GM04504 (cell line): ENCODE measurements around the gene KIAA1614.

Source experiments
- DNase-seq: peaks from one replicate; pipeline ENCODE4 v3.0.0-alpha.2; 2012; ENCODE audit warnings: low read depth

Gene KIAA1614

DNA sequence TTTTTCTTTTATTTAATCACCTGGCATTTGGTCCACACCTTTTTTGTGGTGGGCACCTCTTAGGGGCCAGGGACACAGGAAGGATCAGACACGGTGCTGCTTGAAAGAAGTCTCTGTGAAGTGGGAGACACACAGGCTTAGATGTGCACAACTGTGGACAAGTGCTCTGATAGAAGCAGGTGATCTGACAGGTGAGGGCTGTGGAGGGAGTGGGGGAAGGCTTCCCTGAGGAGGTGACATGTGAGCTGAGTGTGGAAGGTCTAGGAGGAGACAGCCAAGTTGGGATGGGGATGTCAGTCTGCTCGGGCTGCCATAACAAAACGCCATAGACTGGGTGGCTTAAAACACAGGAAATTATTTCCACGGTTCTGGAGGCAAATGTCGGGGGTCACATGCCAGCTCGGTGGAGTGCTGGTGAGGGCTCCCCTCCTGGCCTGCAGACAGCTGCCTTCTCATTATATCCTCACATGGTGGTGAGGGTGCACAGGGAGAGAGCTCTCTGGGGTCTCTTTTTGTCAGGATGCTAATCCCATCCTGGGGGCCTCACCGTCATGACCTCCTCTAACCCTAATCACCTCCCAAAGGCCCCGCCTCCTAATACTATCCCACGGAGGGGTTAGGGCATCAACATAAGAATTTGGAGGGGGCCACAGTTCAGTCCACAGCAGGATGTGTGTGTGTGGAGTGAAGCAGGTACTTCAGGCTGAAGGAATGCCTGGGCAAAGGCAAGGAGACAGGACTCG lies 5.2 kb upstream of the KIAA1614 start:
- no peak for DNase-seq

GRCh38 chr1:180908074-180908765 lies 4.5 kb upstream of the KIAA1614 start:
- no peak for DNase-seq

- no peak for DNase-seq
Measured at GRCh38 chr1:180909005-180909414, 3.7 kb upstream of the KIAA1614 start.

- DNase-seq: no peak
Measured at GRCh38 chr1:180909462-180909976, 3.2 kb upstream of the KIAA1614 start.

- peak; percentile 13 for DNase-seq
Measured at GRCh38 chr1:180911640-180912191, 981 bp upstream of the KIAA1614 start.

- peak; percentile 17 for DNase-seq
Measured at GRCh38 chr1:180912211-180912800, 391 bp upstream of the KIAA1614 start.

DNA sequence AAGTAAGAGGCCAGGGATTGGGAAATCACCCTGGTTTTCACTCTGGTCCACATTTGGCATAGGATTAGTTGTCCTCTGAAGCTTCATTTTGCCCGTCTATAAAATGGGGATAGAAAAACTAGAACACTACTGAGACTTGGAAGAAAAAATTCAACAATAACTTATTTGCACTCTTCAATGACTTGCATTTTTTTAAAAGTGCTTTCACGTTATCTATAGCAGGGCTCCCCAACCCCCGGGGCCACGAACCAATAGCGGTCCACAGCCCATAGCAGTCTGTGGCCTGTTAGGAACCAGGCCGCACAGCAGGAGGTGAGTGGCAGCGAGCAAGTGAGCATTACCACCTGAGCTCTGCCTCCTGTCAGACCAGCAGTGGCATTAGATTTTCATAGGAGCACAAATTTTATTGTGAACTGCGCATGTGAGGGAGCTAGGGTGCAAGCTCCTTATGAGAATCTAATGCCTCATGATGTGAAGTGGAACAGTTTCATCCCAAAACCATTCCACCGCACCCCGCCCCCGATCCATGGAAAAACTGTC lies 2.8 kb downstream of the KIAA1614 start:
- no peak for DNase-seq

DNA sequence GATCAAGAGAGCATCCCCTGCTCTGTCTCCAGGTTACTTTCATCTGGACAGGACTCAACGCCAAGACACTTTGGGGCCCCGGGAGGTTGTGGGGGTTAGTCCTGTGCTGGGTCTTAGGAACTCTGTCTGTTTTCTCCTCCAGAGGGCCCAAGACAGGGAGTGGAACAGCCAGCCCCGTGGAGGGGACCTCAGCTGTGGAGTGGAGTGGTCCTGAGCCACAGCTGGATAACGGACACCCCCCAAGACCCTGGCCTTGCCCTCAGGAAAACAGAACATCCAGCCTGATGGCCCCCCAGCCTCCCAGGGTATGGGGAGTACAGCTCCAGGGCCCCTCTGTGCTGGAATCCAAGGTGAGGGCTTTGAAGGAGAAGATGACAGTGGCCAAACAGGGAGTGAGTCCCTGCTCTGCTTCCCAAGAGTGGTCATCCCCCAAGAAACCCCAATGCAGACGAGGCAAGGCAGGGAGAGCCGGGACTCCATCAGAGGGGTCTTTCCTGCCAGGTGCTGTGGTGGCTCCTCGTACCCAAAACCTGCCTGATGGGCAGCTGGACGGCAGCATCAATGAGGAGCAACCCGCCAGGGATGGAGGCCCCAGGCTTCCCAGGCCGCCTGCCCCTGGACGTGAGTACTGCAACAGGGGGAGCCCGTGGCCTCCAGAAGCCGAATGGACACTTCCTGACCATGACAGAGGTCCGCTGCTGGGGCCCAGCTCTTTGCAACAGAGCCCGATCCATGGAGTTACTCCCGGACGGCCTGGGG lies 3.5 kb downstream of the KIAA1614 start:
- DNase-seq: no peak

GRCh38 chr1:180916771-180917170 lies 4.1 kb downstream of the KIAA1614 start:
- DNase-seq: no peak

DNA sequence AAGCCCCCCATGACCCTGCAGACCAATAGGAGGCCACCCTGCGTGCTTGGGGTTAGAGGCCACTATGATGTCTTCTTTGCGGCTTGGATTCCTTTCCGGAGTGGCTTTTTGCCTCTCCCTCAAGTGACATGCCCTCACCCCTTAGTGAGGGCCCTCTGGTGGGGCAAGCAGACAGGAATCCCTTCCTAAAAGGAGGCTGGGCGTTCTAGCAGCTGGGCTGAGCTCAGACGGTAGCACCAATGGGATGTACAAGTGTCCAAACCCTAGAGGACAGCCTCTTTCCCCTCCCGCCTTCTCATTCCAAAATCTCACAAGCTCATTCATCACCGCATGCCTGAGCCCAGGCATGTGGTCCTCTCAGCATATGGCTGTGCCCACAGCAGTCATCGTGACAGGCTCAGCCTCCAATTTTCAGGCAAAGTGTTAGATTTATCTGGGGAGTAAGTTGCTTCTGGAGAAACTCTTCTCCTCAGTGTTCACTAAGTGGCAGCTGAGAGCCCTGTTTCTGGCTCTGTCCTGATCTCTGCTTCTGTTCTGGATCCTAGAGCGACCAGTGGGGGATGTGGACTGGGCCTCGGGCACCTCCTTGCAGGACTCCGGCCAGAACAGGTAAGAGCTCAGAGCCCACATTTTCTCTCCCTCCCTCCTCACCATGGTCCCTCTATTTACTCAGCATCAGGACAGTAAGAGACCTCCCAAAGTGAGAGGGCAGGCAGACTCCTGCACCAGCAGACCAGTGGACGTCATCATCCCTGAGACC lies 4.8 kb downstream of the KIAA1614 start:
- peak; percentile 44 for DNase-seq

DNA sequence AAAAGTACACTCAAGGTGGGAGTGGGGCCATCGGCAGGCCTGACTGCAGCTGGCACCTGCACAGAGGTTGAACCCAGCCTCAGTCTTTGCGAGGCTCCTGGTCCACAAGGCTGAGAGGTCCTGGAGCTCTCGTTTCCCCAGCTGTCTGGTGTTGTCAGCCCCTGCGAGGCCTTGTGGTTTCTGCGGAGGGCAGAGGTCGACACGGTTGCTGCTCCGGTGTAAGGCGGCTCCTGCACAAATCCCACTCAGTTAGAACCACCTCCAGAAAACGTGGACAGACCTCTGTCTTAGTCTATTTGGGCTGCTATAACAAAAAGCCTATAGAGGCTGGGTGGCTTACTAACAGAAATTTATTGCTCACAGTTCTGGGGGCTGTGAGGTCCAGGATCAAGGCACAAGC lies 5.8 kb downstream of the KIAA1614 start:
- DNase-seq: no peak

GRCh38 chr1:180919183-180919700 lies 6.5 kb downstream of the KIAA1614 start:
- no peak for DNase-seq

GRCh38 chr1:180920193-180920592 lies 7.5 kb downstream of the KIAA1614 start:
- DNase-seq: no peak

GRCh38 chr1:180920702-180921101 lies 8.0 kb downstream of the KIAA1614 start:
- no peak for DNase-seq

DNA sequence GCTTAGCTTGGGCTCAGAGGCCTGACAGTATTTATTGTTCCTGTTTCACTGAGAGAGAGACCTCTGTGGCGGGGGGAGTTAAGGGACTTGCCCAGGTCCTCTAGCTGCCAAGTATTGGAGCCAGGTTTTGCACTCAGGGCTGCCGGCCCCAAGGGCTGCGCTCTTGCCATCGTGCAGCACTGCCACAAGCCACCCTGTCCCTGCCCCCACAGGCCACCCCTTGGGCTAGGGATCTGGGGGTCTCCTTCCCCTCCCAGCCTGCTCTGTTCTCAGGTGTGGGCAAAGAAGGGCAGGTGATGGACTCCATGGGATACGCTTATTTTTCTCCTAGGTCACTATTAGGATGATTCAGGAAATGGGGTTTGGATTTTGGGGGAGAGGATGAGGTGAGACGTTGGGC lies 8.7 kb downstream of the KIAA1614 start:
- no peak for DNase-seq

DNA sequence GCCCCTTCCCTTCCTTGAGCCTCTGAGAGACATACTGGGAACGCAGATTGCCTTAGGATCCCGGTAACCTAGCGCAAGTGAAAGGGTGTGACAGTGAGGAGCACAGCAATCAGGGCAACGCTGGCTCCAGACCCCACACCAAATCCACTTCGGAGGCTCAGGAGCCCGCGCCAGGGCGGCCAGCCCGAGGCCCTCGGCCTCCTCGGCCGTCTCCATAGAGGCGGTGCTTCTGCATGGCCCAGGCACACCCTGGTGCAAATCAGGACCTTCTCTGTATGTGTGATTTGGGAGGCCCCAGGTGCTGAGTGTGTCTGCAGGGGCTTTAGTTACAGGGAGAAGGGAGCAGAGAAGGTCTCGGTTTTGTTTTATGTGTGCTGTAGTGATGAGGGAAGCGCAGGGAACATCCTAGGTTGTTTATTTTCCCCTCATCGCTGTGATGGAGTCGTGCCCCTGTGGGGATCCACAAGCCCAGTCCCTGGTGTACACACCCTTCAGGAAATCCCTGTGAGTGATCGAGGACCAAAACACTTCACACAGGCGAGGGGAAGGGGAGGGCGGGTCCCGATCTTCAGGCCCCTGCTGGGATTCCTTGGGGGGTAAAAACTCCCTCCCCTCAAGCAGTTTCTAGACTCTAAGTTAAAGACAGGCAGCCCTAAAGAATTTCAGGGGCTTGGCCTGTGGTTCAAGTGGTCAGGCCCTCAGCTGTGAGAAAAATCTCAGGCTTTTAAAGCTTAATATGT lies 9.4 kb downstream of the KIAA1614 start:
- DNase-seq: no peak

GRCh38 chr1:180922631-180923015 lies 9.9 kb downstream of the KIAA1614 start:
- DNase-seq: no peak

DNA sequence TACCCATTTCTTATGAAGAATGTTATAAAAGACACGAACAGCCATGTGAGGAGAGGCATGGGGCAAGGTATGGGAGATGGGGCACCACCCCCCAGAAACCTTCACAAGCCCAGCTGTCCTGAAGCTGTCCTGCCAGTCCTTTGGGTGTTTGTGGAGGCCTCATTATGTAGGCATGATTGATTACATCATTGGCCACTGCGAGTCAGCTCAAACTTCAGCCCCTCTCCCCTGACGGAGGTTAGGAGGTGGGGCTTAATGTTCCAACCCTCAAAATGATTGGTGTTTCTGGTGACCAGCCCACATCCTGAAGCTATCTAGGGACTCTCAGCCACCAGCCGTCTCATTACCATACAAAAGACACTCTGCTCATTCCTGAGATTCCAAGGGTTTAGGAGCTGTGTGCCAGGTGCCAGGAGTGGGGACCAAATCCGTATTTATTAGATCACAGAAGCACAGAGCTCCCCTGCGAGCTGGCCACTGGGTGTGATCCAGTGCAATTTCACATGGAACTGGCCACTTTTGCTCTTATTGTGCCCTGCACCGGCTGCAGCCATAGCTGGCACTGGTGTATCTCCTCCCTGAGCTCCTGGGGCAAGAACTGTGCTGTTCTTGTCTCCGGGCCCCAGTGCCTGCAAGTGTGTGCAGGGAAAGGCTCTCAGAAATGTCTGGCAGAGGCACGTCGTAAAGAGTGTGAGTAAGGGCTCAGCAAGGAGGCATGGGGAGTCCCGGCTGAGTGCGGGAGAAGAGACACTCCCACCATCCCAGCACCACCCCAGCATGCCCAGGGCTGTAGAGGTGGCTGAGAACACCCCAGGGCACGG lies 10.5 kb downstream of the KIAA1614 start:
- DNase-seq: no peak

DNA sequence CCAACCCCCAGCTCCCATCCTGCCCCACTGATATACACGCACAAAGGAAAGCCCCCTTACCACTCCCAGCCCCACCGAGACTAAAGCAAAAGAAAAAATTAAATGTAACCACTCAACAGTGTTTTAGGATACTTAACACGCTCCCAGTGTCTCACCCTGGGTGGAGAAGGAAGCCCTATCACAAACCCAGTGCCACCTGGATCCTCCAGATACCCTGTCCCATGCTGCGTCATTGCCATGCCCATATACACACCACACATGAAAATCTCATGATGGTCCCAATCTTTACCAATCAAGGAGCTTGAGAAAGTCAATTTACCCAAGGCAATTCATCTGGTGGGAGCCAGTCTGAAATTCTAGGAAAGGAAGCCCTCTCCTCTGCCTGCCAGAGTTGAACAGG lies 11.2 kb downstream of the KIAA1614 start:
- no peak for DNase-seq
